GM19397 (cell line): ENCODE data around the gene TNP2.
A peak's percentile ranks its signal among the peaks of the same experiment; 100 is the strongest.
"Not testable (repeated sequence)": the region's sequence is repeated elsewhere in the genome, so short reads cannot be mapped to it uniquely, and the experiment has no call there.

Experiments
- ATAC-seq: cut with Tn5 transposase; IDR thresholded peaks from one replicate; pipeline ENCODE4 v1.9.1; 2021; ENCODE audit warnings: mild to moderate bottlenecking, moderate library complexity; ENCODE audit not compliant: unreplicated experiment

The TNP2 gene

DNA sequence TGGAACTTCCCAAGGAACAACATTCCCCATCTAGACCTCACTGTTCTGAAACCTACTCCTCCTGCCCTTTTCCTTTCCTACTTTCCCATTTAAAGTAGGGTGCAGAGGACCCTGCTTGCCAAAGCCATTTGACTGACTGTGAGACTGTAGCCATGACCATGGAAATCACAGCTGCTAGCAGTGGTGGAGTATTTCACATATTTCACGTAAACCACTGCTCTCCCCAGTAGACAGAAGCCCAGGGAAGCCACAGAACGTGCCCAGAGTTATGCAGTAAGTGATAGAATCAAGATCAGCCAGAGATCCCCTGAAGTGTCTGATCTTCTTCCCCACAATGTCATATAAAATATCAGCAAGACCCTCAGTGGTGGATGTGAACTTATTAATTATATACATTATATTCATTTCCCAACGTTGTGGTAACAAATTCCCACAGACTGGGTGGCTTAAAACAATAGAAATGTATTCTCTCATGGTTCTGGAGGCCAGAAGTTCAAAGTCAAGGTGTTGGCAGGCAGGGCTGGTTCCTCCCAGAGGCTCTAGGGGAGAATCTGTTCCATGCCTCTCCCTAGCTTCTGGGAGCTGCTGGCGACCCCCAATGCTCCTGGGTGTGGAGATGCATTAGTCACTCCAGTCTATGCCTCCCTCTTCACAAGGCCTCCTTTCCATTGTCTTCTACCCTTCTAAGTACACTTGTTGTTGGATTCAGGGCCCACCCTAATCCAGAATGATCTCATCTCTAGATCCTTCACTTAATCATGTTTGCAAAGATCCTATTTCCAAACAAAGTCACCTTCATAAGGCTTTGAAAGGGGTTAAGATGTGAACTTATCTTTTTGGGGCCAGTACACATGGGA is 32.7 kb upstream of the TNP2 start:
- no peak for ATAC-seq

DNA sequence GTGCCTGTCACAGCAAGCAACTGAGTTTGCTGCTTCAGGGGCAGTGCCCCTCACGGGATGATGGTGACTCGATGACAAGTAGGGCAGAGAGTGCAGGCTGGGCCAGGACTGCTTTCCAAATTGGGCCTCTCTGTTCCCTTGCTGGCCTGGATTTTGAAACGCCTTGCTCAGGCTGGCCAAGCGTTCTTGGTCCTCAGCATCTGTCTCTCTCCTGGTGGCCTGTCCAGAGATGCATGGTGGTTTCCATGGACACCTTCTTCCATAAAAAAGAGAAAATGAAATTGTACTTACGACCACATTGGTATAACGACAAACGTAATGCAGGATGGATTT is 31.4 kb upstream of the TNP2 start:
- ATAC-seq = no peak

DNA sequence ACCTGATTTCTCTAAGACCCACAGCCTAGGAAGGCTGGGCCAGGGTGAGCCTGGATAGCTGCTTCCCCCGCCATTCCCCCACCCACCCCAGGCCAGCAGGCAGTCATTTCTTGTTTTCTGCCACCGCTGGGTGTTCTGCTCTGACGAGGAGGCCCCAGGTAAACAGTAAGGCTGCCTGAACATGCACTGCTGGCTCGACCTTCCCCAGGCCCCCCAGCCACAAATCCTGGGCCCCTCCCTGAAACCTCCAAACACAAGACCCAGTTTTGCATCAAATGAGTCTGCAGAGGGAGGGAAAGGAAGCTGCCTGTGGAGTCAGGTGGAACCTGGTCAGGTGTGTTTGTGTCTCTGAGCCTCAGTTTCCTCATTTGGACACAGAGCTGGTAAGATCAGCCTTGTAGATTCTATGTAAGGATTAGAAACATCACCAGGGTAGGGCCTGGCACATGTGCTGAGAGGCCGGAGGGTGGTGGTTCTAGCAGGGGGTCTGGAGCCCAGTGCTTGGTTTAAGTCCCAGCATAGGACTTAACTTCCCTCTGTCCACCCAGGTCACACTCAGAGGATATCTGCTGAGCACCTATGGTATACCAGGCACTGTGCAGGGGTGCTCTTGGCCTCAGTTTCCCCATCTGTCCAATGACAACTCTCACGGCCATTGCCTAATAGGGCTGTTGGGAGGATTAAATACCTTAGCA is 30.9 kb upstream of the TNP2 start:
- ATAC-seq = no peak

DNA sequence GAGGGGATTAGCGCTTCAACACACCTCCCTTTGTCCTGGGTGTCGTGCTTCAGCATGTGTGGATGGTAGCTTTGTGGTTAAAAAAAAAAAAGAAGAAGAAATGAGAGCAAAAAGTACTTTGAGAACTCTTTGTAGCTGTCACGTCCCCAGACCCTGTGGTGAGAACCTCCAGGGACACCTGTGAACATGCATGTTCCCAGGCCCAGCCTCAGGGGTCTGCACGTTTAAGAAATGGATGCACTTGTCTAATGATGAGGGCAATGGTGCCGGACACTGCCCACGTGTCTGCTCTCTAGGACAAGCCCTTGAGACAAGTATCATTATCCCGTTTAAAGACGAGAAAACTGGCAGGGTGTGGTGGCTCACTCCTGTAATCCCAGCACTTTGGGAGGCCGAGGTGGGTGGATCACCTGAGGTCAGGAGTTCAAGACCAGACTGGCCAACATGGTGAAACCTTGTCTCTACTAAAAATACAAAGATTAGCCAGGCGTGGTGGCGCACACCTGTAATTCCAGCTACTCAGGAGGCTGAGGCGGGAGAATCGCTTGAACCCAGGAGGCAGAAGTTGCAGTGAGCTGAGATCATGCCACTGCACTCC is 29.9 kb upstream of the TNP2 start:
- ATAC-seq = not testable (repeated sequence)

- ATAC-seq = no peak
Measured at GRCh38 chr16:11298143-11298900, 29.2 kb upstream of the TNP2 start.

DNA sequence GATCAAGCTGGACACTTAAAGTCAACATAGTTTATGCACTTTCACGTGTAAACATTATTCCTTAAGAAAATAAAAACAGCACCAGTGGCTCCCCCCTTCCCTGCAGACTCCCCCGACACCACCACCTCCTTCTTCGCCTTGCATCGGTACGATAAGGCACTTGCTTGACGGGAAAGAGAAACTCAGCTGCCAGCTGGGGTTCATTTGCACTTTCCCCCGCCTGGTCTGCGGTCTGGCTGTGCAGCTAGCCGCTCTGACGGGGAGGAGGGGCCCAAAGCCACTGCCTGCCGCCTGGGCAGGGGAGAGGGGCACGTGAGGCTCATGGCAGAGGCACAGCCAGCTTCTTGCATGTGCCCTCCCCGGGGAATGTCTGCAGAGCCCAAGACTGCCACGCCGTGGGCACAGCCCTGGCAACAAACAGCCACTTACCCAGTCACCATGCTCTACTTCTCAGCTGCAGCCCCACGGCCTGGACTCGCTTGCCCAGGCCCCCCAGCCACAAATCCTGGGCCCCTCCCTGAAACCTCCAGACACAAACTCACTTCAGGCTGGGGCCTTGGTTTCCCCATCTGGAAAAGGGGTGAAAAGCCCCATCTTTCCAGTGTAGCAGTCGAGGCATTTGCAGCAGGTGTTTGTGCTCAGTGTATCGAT is 28.5 kb upstream of the TNP2 start:
- ATAC-seq = peak; percentile 85

- ATAC-seq = peak; percentile 16
Measured at GRCh38 chr16:11296706-11297491, 27.8 kb upstream of the TNP2 start.

GRCh38 chr16:11296351-11296705 is 27.2 kb upstream of the TNP2 start:
- ATAC-seq = no peak

DNA sequence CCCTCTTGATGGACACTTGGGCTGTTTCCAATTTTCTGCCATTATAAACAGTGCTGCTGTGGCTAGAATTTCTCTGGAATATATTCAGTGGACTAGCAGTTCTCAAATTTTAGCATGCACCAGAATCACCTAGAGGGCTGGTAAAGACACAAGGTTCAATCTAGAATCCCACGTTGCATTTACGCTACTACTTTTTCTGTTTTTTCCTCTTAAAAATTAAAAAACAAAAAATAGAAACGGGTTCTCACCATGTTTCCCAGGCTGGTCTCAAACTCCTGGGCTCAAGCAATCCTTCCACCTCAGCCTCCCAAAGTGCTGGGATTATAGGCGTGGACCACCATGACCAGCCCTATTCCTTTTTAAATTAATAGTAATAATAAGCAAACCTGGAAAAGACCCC is 26.5 kb upstream of the TNP2 start:
- no peak for ATAC-seq

DNA sequence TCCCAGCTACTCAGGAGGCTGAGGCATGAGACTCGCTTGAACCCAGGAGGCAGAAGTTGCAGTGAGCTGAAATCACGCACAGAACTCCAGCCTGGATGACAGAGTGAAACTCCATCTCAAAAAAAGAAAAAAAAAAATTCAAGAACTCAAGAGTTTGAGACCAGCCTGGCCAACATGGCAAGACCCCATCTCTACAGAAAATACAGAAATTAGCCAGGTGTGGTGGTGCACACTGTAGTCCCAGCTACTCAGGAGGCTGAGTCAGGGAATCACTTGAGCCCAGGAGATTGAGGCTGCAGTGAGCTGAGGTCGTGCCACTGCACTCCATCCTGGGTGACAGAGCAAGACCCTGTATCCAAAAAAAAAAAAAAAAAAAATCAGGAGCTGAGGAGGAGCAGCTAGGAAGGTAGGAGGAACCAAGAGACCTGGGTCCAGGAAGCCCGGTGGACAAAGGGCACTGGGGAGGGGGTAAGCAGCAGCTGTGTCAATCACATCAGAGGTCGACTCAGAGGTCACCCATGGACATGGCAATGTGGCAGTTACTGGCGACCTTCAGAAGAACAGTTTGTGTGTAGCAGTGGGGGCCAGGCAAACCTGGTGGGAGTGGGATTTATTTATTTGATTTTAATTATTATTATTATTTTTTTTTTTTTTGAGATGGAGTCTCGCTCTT is 23.1 kb upstream of the TNP2 start:
- ATAC-seq = no peak

GRCh38 chr16:11291091-11291703 is 22.1 kb upstream of the TNP2 start:
- ATAC-seq = no peak

DNA sequence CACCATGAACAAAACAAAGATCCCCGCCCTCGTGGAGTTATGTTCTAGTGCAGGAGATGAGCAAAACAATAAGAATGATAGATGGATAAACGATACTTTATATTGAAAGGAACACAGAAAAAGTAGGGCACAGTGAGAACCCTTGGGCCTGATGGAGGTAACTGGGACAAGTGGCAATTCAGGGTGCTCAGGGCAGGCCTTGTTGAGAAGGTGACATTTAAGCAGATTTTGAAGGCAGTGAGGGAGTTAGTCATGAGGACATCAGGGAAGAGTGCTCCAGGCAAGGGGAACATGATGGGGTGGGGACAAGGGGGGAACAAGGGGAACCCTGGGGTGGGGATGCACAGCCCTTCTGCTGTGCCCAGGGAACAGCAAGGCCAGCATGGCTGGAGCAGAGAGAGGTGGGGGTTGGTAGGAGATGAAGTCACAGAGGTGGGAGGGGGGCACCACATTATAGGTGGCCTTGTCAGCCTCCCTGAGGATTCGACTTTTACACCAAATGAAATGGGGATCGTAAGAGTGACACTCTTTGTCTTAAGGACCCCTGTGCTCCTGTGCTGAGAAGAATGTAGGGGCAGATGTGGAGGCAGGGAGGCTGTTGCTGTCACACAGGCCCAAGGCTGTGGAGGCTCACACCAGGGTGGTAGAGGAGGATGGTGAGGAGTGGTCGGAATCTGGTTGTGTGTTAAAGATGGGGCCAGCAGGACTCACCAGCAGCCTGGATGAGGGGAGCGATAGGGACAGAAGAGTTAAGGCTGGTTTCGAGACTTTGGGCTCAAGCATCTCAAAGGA is 21.2 kb upstream of the TNP2 start:
- no peak for ATAC-seq

- not testable (repeated sequence) for ATAC-seq
Measured at GRCh38 chr16:11289696-11290095, 20.6 kb upstream of the TNP2 start.

DNA sequence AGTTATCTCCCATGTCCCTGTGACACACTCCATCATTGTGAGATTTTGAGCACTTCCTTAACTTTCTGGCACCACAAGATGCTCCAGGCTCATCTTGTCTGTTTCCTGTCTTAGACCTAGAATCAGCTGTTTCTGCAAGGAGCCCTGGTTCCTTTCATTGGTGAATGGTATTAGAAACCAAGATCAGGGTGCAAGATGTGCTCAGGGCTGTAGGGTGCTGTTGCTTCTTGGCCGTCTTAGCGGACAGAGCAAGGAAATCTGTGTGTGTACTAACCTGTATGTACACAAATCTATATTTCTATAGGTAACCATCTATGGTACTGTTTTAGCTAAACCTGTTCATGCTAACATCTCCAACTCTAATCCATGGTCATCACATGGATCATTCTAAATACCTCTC is 20.1 kb upstream of the TNP2 start:
- no peak for ATAC-seq

- no peak for ATAC-seq
Measured at GRCh38 chr16:11285842-11286241, 16.7 kb upstream of the TNP2 start.

GRCh38 chr16:11283820-11284248 is 14.7 kb upstream of the TNP2 start:
- ATAC-seq = no peak

DNA sequence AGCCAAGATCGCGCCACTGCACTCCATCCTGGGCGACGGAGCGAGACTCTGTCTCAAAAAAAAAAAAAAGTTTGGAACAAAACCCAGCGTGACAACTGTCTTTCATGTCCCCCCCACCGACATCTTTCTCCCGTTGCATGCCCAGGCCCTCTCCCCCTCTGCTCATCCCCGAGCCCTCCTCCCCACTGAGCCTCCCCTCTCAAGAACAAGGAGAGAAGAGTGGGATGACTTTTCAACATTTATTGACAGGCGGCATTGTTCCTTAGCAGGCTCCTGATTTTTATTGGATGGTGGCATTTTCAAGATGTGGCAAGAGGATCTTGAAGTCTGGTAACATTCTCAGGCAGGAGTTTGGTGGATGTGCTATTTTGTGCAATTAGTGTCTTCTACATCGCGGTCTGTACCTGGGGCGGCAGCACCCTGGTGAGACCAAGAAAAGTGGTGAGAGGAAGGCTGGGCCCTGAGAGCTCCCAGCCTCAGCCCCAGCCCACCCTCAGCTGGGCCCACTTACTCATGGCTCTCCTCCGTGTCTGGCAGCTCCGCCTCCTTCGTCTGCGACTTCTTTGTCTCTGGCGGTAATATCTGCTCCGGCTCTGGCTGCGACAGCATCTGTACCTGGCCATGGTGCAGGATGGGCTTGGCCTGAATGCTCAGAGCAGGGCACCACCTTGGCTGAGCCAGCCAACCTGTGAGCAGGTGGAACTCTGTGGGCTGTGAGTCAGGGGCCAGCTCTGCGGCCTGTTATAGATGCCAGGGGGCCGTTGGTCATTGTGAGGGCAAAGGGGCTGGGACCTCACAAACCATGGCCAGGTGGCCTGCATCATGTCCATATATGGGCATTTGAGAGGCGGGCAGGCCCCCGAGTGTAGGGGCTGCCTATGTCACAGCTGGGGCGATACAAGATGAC is 11.7 kb upstream of the TNP2 start, which contains the start of gene PRM1:
Gene PRM1, minus strand, starts transcription at position 715 of the 907 bp plus-strand sequence. Its CDS starts 92 bp downstream, at position 623.
- ATAC-seq = no peak
